ENCODE data around the gene KCNN3.

The KCNN3 gene

GRCh38 chr1:154745750-154746425, 124.2 kb downstream of the KCNN3 start:
- DNase-seq = no peak

GRCh38 chr1:154745286-154745731, 124.8 kb downstream of the KCNN3 start:
- no peak for DNase-seq

DNA sequence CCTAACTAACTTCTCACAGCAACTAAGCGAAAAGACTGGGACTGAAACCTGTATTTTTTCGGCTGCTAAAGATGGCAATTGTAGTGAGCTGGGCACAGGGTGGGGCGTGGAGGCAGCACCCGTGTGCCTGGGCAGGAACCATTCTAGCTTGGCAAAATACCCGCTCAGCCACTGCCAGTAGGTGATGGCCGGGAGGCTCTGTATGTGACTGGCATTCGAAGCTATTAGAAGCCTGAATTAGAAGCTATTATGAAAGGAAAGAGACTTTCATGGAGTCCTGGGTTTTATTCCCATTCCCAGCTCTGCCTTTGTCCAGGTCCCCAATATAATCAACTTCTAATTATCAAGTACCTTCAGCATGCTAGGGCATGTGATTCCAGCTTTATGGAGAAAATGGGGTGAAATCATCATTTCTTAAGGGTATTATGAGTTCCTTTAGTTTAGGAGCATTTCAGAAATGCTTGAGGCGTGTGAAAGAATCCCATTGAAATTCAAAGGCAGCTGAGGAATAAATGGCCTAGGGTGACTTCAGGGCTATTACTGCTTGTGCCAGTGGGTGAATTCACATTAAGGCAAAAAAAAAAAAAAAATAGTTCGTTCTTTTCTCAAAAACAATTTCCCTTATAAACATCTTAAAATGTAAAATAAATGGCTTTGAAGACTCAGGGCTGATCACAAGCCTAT, 125.6 kb downstream of the KCNN3 start:
- DNase-seq = no peak

DNA sequence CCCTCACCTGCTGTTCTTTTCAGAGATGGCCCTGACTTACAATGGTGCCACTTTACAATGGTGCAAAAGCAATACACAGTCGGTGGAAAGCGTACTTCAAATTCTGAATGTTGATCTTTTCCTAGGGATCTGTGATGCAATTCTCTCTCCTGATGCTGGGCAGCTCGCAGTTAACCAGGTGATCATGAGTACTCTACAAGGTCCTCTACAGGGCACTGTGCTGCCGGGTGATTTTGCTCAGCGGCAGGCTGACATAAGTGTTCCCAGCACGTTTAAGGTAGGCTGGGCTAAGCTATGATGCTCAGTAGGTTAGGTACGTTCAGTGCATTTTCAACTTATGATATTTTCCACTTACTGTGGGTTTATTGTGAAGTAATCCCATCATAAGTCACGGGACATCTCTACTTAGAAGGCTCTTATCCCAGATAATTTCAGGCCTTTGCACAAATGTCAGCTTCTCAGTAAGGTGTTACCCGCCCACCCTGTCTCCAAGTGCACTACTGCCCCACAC, 126.5 kb downstream of the KCNN3 start:
- DNase-seq = no peak

DNA sequence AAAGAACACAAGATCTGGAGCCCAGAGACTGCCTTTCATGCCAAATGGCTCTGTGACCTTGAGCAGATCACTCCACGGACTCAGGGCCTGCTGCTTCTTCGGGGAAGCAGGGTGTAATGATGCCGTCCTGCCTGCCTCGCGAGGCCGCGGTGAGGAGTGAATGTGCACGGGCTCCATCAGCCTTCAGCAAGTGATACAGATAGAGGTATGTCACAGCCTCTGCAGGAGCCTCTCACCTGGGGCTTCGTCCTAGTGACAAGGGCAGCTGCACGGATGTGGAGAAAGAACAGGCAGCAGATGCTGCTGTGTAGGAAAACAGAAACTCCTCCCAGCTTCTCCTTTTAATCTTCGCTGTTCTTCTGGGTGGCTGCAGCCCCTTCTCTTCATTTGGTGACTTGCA, 127.5 kb downstream of the KCNN3 start:
- DNase-seq = no peak

GRCh38 chr1:154741741-154742495, 128.2 kb downstream of the KCNN3 start:
- DNase-seq = no peak

GRCh38 chr1:154741327-154741726, 128.8 kb downstream of the KCNN3 start:
- DNase-seq = no peak

GRCh38 chr1:154739654-154740053, 130.4 kb downstream of the KCNN3 start:
- DNase-seq = no peak

DNA sequence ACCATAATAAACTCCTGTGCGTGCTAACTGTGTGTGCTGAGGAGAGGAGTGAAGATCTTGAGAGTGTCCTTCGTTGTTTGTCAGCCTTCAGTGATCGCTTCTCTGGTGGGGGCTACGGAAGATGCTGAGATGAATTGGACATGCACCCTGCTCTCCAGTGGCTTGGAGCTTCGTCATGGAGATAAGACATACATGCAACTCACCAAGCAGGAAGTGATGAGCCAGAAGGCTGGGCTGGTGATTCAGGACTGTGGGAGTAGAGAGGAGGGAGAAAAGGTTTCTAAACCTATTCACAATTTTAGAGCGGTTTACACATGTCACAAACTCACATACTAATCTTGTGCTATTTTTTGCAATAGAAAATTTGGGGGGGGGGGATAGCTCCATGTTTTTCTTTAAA, 133.2 kb downstream of the KCNN3 start:
- DNase-seq = no peak

GRCh38 chr1:154735804-154736168, 134.3 kb downstream of the KCNN3 start:
- no peak for DNase-seq

- no peak for DNase-seq
Observed at GRCh38 chr1:154735061-154735803, 134.8 kb downstream of the KCNN3 start.

GRCh38 chr1:154733621-154734020, 136.5 kb downstream of the KCNN3 start:
- DNase-seq = no peak

DNA sequence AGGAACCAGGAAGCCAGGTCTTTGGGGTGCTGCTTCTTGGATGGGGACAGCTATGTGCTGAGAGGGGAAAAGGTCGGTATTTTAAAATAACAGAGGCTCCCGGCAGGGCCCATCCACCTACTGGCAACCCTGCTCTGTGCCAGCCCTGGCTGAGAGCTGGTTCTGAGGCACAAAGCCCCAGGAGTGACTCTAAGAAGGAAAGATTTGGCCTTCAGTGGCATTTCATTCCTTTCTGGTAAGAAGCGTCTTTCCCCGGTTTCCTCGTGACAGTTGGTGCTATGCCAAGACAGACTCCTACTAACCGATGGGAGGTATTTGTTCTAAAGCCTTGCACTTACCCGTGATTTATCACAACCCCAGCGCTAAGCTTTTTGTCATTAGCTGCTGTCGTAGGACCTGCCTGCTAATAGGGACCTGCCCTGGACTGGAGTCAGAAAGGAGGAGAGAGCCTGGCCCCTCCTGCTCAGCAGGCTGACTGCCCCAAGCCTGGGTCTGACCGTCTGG, 139.0 kb downstream of the KCNN3 start:
- no peak for DNase-seq

GRCh38 chr1:154730259-154730658, 139.8 kb downstream of the KCNN3 start:
- DNase-seq = no peak

DNA sequence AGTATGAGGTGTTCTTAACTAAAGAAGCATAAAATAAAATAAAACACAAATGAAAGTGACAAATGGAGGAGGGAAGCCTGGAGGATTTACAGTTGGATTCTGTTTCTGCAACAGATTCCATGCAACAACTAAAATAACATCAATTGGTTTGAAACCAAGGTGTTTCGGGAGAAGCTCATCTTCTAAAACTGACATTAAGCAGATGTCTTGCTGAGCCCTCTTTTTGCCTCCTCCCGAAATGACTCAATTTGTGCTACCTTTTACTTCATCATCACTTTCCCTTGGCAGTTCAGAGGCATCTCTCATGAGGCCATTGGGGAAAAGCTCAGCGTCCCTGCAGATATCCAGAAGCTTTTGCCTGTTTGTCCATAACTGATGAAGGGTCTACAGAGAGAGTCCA, 140.5 kb downstream of the KCNN3 start:
- DNase-seq = no peak

DNA sequence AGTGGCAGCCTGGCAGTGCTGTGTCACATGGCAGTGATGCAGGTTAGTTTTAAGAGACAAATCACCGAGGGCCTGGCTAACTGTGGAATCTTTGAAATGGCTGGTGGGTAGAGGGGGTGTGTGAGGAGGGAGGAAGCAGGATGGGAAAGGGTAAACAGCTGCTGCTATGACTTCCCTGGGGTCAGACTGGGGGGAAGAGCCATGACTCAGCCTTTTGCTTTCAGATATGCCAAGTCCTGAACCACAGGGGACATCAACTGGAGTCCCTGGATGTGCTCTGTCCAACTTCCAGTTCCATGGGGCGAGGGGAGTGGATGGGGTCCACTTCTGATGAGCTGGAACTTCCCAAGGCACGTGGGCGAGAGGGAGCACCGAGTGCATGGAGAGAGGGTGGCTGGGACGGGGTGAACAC, 141.0 kb downstream of the KCNN3 start:
- no peak for DNase-seq

DNA sequence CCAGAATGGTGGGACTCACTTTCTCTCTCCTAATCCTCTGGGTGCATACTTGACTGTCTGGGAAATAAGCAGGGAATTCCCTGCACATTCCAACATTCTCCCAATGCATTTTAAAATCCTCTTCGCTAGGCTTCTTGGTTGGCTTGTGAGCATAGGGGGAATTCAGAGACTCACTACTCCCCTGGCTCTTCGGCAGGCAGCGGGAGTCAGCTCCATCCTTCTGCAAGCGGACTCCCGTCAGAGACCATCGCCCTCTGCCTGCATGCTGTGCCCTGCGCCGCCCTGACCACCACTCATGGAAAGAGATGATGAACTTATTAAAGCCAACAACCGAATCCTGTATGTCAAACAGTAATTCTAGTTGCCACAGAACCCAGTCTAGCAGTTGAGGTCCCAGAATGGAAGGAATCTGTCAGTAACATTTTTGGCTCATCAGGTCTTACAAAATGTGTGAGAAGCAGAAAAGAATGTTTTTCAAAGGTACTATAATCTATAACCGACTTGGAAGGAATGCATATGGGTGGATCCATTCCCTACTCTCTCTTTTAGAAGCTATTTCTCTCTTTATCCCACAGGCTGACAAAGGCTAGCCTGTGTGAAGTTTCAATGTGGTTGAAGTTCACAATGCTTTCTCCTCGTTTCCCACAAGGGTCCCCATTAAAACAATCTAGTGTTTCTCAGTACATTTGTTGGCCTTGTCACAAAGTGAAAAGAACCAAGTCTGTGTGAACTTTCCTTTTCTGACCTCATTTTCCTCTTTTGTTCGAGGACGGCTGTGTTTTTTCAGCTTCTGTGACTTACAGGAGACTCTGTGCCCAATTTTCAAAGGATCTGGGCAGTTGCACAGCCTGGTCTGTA, 143.0 kb downstream of the KCNN3 start:
- DNase-seq = no peak

DNA sequence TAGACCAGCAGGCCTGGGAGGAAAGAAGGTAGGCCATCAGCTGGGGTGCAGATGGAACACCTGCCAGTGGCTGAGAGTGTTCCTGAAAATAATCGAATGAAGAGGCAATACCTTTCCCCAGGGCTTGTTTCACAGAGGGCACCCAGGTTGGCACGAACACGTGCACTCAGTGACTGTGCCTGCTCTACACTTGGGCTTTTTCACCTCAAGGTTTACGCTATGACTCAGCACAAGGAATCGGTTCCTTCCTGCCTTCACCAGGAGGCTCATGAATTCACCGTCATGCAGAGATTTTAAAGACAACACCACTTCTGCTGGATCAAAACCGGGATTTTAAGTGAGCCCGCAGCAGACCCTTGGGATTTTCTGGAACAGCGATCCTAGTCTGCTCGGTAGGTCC, 143.6 kb downstream of the KCNN3 start:
- DNase-seq = no peak

DNA sequence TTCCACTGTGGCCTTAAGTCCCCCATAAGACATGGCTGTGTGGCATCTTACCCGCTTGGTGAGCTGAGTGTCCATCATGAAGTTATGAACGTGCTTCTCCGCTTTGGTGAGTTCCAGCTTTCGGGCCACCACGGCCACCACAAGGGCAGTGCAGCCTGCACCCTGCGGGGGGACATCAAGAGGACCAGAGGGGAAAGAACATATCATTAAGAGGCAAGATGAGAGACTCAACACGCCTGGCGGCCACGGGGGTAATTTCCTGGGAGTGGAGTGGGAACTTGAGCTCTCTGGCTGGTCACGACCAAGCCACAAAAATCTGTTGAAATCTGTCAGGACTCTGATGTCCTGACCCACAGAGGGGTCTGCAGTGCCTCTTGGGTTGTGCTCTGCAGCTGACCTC, 144.2 kb downstream of the KCNN3 start:
- no peak for DNase-seq

GRCh38 chr1:154720328-154721297, 149.5 kb downstream of the KCNN3 start:
- DNase-seq = no peak
